GM19043 (cell line): Measurements from ENCODE around the gene MXI1.
"Not testable (repeated sequence)": the region's sequence is repeated elsewhere in the genome, so short reads cannot be mapped to it uniquely, and the experiment has no call there.

Experiments
- ATAC-seq: cut with Tn5 transposase; IDR thresholded peaks from one replicate; pipeline ENCODE4 v1.9.1; 2021; ENCODE audit warnings: low read depth; ENCODE audit not compliant: unreplicated experiment

The MXI1 gene

GRCh38 chr10:110269374-110270318 lies 62.2 kb downstream of the MXI1 start:
- ATAC-seq = peak; percentile 54

- not testable (repeated sequence) for ATAC-seq
Measured at GRCh38 chr10:110272995-110273394, 65.6 kb downstream of the MXI1 start.

- ATAC-seq = no peak
Measured at GRCh38 chr10:110273474-110273873, 66.1 kb downstream of the MXI1 start.

- ATAC-seq = no peak
Measured at GRCh38 chr10:110274072-110274627, 66.7 kb downstream of the MXI1 start.

- no peak for ATAC-seq
Measured at GRCh38 chr10:110274647-110275046, 67.2 kb downstream of the MXI1 start.

GRCh38 chr10:110275128-110275729 lies 67.8 kb downstream of the MXI1 start:
- no peak for ATAC-seq

- no peak for ATAC-seq
Measured at GRCh38 chr10:110276603-110277002, 69.2 kb downstream of the MXI1 start.

GRCh38 chr10:110277591-110277990 lies 70.2 kb downstream of the MXI1 start:
- ATAC-seq = no peak

GRCh38 chr10:110278562-110279406 lies 71.4 kb downstream of the MXI1 start:
- ATAC-seq = no peak

- no peak for ATAC-seq
Measured at GRCh38 chr10:110279407-110279986, 72.1 kb downstream of the MXI1 start.

- no peak for ATAC-seq
Measured at GRCh38 chr10:110284262-110284661, 76.9 kb downstream of the MXI1 start.

- ATAC-seq = no peak
Measured at GRCh38 chr10:110285501-110285900, 78.1 kb downstream of the MXI1 start.

GRCh38 chr10:110286841-110287240 lies 79.4 kb downstream of the MXI1 start:
- ATAC-seq = no peak

GRCh38 chr10:110296966-110297365 lies 89.6 kb downstream of the MXI1 start:
- ATAC-seq = no peak

GRCh38 chr10:110300486-110300986 lies 93.1 kb downstream of the MXI1 start:
- no peak for ATAC-seq

- no peak for ATAC-seq
Measured at GRCh38 chr10:110303681-110304080, 96.3 kb downstream of the MXI1 start.

- ATAC-seq = peak; percentile 26
Measured at GRCh38 chr10:110304394-110304779, 97.0 kb downstream of the MXI1 start.

GRCh38 chr10:110304780-110305421 lies 97.5 kb downstream of the MXI1 start, which contains the start of gene SMNDC1:
Gene SMNDC1 (minus strand): TSS chr10:110304920. CDS start chr10:110303587, 1,333 bp downstream.
- peak; percentile 86 for ATAC-seq

GRCh38 chr10:110305767-110306451 lies 98.5 kb downstream of the MXI1 start:
- peak; percentile 46 for ATAC-seq
